CD4-positive, alpha-beta T cell treated with Interleukin-17A for 1 hour (primary cell): ENCODE measurements around the gene TMED4.
A peak's percentile ranks its signal among the peaks of the same experiment; 100 is the strongest.
"Not testable (repeated sequence)": the region's sequence is repeated elsewhere in the genome, so short reads cannot be mapped to it uniquely, and the experiment has no call there.

Source experiments
- DNase-seq: peaks from one replicate; pipeline ENCODE4 v3.0.0-alpha.2; 2020

TMED4 gene

GRCh38 chr7:44568771-44569560 lies 13.1 kb downstream of the TMED4 start:
- no peak for DNase-seq

- no peak for DNase-seq
Observed at GRCh38 chr7:44567884-44568283, 14.1 kb downstream of the TMED4 start.

- no peak for DNase-seq
Observed at GRCh38 chr7:44566680-44567079, 15.4 kb downstream of the TMED4 start.

GRCh38 chr7:44565795-44566559 lies 16.1 kb downstream of the TMED4 start:
- DNase-seq: no peak

- DNase-seq: peak; percentile 68
Observed at GRCh38 chr7:44565097-44565794, 16.8 kb downstream of the TMED4 start.

GRCh38 chr7:44564606-44565005 lies 17.4 kb downstream of the TMED4 start:
- no peak for DNase-seq

GRCh38 chr7:44563171-44563679 lies 18.8 kb downstream of the TMED4 start:
- DNase-seq: no peak

GRCh38 chr7:44562622-44562962 lies 19.4 kb downstream of the TMED4 start:
- DNase-seq: not testable (repeated sequence)

GRCh38 chr7:44561962-44562621 lies 19.9 kb downstream of the TMED4 start:
- no peak for DNase-seq

GRCh38 chr7:44561481-44561880 lies 20.6 kb downstream of the TMED4 start:
- no peak for DNase-seq

GRCh38 chr7:44559485-44559884 lies 22.5 kb downstream of the TMED4 start:
- no peak for DNase-seq

GRCh38 chr7:44557485-44557884 lies 24.5 kb downstream of the TMED4 start:
- no peak for DNase-seq

- no peak for DNase-seq
Observed at GRCh38 chr7:44555350-44555749, 26.7 kb downstream of the TMED4 start.

GRCh38 chr7:44552473-44553005 lies 29.5 kb downstream of the TMED4 start:
- DNase-seq: not testable (repeated sequence)

- no peak for DNase-seq
Observed at GRCh38 chr7:44549457-44549856, 32.6 kb downstream of the TMED4 start.

GRCh38 chr7:44548893-44549292 lies 33.1 kb downstream of the TMED4 start:
- no peak for DNase-seq

- no peak for DNase-seq
Observed at GRCh38 chr7:44547536-44548231, 34.3 kb downstream of the TMED4 start.

- DNase-seq: no peak
Observed at GRCh38 chr7:44541876-44542610, 40.0 kb downstream of the TMED4 start.

GRCh38 chr7:44541028-44541869 lies 40.8 kb downstream of the TMED4 start, which contains the start of gene NPC1L1:
Gene NPC1L1, minus strand, starts transcription at chr7:44541330. Its CDS starts 71 bp downstream, at chr7:44541259.
- DNase-seq: no peak

- no peak for DNase-seq
Observed at GRCh38 chr7:44540592-44541027, 41.4 kb downstream of the TMED4 start.
